DND-41 (cell line): ENCODE results near the gene SNCB.

Experiments used
- EZH2 ChIP-seq: IDR thresholded peaks from 3 replicates; pipeline ENCODE4 v1.6.1; 2012; ENCODE audit warnings: borderline replicate concordance, low read depth, mild to moderate bottlenecking, moderate library complexity, low read length, inconsistent platforms; ENCODE audit not compliant: severe bottlenecking
- TF ChIP-seq, protein P1 (sequence below): IDR thresholded peaks from 2 replicates; pipeline ENCODE4 v1.5.1; 2012; ENCODE audit warnings: borderline replicate concordance, low read length, moderate library complexity, mild to moderate bottlenecking; ENCODE audit not compliant: poor library complexity, severe bottlenecking; ENCODE audit errors: extremely low read depth

DNA sequence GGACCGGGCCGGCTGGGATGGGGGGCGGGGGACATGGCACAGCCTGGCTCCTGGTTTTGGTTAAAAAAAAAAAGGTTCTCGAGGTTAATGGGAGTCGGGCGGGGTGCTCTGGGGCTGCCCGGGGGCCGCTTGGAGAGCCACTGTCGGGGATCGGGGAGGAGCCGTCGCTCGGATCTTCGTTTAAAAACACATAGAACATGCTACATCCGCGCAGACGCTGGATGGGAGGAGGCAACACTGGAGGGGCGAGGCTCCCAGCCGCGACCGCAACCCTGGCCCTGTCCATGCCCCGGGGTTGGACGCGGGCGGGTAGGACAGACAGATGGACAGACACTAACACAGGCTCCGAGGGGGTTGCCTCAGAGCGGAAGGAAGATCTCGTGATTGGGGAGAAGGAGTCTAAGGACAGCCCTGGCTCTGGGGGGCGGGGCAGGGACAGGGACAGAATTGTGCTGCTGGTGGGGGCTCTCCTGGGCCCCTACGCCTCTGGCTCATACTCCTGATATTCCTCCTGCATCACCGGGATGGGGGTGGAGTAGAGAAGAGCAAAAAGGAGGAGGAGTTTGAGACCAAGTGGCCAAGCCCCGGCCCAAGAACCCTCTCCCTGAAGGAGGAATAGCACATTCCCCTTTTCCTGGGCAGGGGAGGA, 9.9 kb downstream of the SNCB start:
- TF ChIP-seq, protein P1, sequence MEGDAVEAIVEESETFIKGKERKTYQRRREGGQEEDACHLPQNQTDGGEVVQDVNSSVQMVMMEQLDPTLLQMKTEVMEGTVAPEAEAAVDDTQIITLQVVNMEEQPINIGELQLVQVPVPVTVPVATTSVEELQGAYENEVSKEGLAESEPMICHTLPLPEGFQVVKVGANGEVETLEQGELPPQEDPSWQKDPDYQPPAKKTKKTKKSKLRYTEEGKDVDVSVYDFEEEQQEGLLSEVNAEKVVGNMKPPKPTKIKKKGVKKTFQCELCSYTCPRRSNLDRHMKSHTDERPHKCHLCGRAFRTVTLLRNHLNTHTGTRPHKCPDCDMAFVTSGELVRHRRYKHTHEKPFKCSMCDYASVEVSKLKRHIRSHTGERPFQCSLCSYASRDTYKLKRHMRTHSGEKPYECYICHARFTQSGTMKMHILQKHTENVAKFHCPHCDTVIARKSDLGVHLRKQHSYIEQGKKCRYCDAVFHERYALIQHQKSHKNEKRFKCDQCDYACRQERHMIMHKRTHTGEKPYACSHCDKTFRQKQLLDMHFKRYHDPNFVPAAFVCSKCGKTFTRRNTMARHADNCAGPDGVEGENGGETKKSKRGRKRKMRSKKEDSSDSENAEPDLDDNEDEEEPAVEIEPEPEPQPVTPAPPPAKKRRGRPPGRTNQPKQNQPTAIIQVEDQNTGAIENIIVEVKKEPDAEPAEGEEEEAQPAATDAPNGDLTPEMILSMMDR: no peak
- TF ChIP-seq EZH2: no peak
